Activated CD4-positive, alpha-beta T cell treated with anti-CD3 and anti-CD28 coated beads, Interleukin-2, amount 50 U/mL, for 4 hours (primary cell): Measurements from ENCODE around the gene CELF2.

Experiments used
- DNase-seq, 2 experiments: peaks; one replicate each; pipeline ENCODE4 v3.0.0-alpha.2; 2020

CELF2 gene

GRCh38 chr10:11230498-11231167 lies 213.0 kb downstream of the CELF2 start:
- DNase-seq: no peak

- no peak for DNase-seq
Measured at GRCh38 chr10:11231285-11231684, 213.6 kb downstream of the CELF2 start.

- no peak for DNase-seq
Measured at GRCh38 chr10:11232222-11232961, 214.7 kb downstream of the CELF2 start.

- DNase-seq: no peak
Measured at GRCh38 chr10:11234857-11235531, 217.3 kb downstream of the CELF2 start.

GRCh38 chr10:11235771-11236170 lies 218.1 kb downstream of the CELF2 start:
- DNase-seq: no peak

- DNase-seq: no peak
Measured at GRCh38 chr10:11236234-11236633, 218.6 kb downstream of the CELF2 start.

- DNase-seq: no peak
Measured at GRCh38 chr10:11237571-11237970, 219.9 kb downstream of the CELF2 start.

- DNase-seq: no peak
Measured at GRCh38 chr10:11238893-11239292, 221.2 kb downstream of the CELF2 start.

GRCh38 chr10:11240641-11241040 lies 223.0 kb downstream of the CELF2 start:
- no peak for DNase-seq

- no peak for DNase-seq
Measured at GRCh38 chr10:11242443-11243387, 225.0 kb downstream of the CELF2 start.

GRCh38 chr10:11243425-11244222 lies 226.0 kb downstream of the CELF2 start:
- no peak for DNase-seq

- no peak for DNase-seq
Measured at GRCh38 chr10:11245095-11245479, 227.4 kb downstream of the CELF2 start.

GRCh38 chr10:11245510-11245909 lies 227.8 kb downstream of the CELF2 start:
- no peak for DNase-seq

GRCh38 chr10:11245981-11246590 lies 228.4 kb downstream of the CELF2 start:
- DNase-seq: no peak

- no peak for DNase-seq
Measured at GRCh38 chr10:11246752-11247467, 229.2 kb downstream of the CELF2 start.

- no peak for DNase-seq
Measured at GRCh38 chr10:11249152-11249807, 231.6 kb downstream of the CELF2 start.

- DNase-seq: no peak
Measured at GRCh38 chr10:11249808-11250195, 232.1 kb downstream of the CELF2 start.

- DNase-seq: no peak
Measured at GRCh38 chr10:11250304-11250703, 232.6 kb downstream of the CELF2 start.

- DNase-seq: no peak
Measured at GRCh38 chr10:11252887-11253286, 235.2 kb downstream of the CELF2 start.

GRCh38 chr10:11253385-11254002 lies 235.8 kb downstream of the CELF2 start:
- DNase-seq: no peak
